ENCODE measurements around the gene IARS1. TPM values are rescaled to one million over a fixed set of nuclear protein-coding genes. Genes with fewer than 3 reads are reported as not detected.

Gene IARS1
- total RNA-seq, 4 donors from 2014 or later = 73.2 to 234 (median 161) TPM

GRCh38 chr9:92253656-92254055, 39.8 kb downstream of the IARS1 start:
- H3K27me3 ChIP-seq = no peaks in the 10 kb centered on the region
- no peak for DNase-seq
- no peaks in the 10 kb centered on the region for H3K4me1 ChIP-seq
- no peaks in the 10 kb centered on the region for H3K9me3 ChIP-seq
- no peak overlapping the region for H3K4me3 ChIP-seq
- H3K36me3 ChIP-seq = peaks cover 0 to 2% of the 10 kb centered on the region in 2 donors
- H3K27ac ChIP-seq = no peak overlapping the region
- TF ChIP-seq POLR2A (IDR thresholded peaks at IDR 0.05) = no peak
- TF ChIP-seq, protein P1, sequence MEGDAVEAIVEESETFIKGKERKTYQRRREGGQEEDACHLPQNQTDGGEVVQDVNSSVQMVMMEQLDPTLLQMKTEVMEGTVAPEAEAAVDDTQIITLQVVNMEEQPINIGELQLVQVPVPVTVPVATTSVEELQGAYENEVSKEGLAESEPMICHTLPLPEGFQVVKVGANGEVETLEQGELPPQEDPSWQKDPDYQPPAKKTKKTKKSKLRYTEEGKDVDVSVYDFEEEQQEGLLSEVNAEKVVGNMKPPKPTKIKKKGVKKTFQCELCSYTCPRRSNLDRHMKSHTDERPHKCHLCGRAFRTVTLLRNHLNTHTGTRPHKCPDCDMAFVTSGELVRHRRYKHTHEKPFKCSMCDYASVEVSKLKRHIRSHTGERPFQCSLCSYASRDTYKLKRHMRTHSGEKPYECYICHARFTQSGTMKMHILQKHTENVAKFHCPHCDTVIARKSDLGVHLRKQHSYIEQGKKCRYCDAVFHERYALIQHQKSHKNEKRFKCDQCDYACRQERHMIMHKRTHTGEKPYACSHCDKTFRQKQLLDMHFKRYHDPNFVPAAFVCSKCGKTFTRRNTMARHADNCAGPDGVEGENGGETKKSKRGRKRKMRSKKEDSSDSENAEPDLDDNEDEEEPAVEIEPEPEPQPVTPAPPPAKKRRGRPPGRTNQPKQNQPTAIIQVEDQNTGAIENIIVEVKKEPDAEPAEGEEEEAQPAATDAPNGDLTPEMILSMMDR (IDR thresholded peaks at IDR 0.05) = no peak
- intact Hi-C loops (cut with DNase I; ENCODE audit: low total_unique reads) = no loop called here

GRCh38 chr9:92247981-92248380, 45.5 kb downstream of the IARS1 start:
- no peak for TF ChIP-seq POLR2A (IDR thresholded peaks at IDR 0.05)
- TF ChIP-seq, protein P1 (IDR thresholded peaks at IDR 0.05) = no peak
- Histone ChIP-seq H3K4me1 (no peaks in the 10 kb centered on the region), H3K4me3 (no peak overlapping the region), H3K9me3 (no peaks in the 10 kb centered on the region), H3K27ac (no peak overlapping the region), H3K36me3 (no peaks in the 10 kb centered on the region), H3K27me3 (no peaks in the 10 kb centered on the region)
- DNase-seq = no peak
- intact Hi-C loops (cut with DNase I; ENCODE audit: low total_unique reads) = no loop called here

DNA sequence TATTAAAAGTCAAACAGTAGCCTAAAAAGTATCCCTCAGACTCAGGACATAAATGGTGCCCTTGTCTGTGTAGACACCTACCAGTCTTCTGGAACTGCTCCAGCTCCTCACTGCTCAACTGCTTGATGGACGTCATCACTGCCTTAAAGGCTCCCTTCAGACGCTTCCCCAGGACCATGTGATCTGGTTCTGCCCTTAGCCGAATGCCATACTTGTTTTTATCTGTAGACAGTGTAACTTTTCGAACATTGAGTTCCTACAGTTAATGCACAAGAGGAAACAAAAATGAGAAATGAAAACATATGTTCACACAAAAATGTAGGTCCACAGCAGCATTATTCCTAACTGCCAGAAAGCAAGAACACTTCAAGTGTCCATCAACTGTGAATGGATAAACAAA, 46.2 kb downstream of the IARS1 start:
- Histone ChIP-seq H3K27ac (no peak overlapping the region), H3K27me3 (no peaks in the 10 kb centered on the region), H3K9me3 (no peaks in the 10 kb centered on the region), H3K4me1 (no peaks in the 10 kb centered on the region), H3K36me3 (no peaks in the 10 kb centered on the region), H3K4me3 (no peak overlapping the region)
- no peak for TF ChIP-seq POLR2A (IDR thresholded peaks at IDR 0.05)
- TF ChIP-seq, protein P1 (IDR thresholded peaks at IDR 0.05) = no peak
- intact Hi-C loops (cut with DNase I; ENCODE audit: low total_unique reads) = no loop called here
- DNase-seq = no peak

DNA sequence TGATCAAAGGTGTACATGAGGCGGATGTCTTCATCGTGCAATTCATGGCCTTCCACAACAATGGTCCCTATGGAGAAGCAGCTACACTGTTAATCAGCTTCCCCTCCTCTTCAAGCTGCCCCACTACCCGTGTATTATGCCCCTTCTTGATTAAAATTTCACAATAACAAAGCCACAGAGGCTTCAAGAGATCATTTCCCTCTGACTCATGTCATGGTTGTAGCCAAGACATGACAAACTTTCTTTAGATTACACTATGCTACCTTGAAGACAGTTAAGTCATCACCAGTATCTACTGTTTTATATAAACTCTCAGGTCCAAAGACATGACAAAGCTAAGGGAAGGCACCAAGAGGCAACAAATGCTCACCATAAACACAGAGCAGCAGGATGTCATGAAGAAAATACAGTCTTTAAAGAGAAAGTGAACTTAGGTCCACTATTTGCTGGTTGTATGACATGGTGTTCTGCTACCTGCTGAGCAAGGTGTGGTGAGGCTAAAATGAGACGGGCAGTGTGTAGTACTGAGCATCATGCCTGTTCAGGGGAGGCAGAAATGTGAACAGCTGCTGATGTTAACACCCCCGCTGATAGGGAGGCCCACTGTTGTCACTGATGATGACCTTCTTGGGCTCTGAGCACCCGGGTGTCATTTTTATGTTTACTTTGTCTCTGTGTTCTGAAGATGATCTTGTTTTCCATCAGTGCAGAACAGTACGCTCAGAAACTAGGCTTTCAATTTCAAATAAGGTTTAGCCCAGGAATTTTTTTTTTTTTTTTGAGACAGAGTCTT, 48.3 kb downstream of the IARS1 start:
- intact Hi-C loops (cut with DNase I; ENCODE audit: low total_unique reads) = no loop called here
- Histone ChIP-seq H3K36me3 (no peaks in the 10 kb centered on the region), H3K27me3 (no peaks in the 10 kb centered on the region), H3K9me3 (no peaks in the 10 kb centered on the region), H3K4me1 (no peaks in the 10 kb centered on the region), H3K4me3 (no peak overlapping the region), H3K27ac (no peak overlapping the region)
- no peak for TF ChIP-seq POLR2A (IDR thresholded peaks at IDR 0.05)
- TF ChIP-seq, protein P1 (IDR thresholded peaks at IDR 0.05) = no peak
- no peak for DNase-seq

Small RNA genes within 50 kb of the gene (microRNA-seq; reads per million reads assigned to microRNA genes)
- not detected for gene MIR3651 (ENCODE audit: borderline microRNAs expressed, borderline replicate concordance)

Small RNA genes within 50 kb of the gene (small RNA-seq; reads per million reads assigned to genes)
- not detected for gene MIR3651
- gene SNORA84 = 0.42 reads per million

Other genes with a start within 250 kb of the IARS1 start
- gene SPTLC1, start 178.3 kb downstream of the IARS1 start, total RNA-seq = 100 to 1,000 TPM in 1 of 4 donors, 10 to 100 TPM in 3; 42.9 to 153 (median 70.8) TPM
- gene NOL8, start 31.7 kb upstream of the IARS1 start, total RNA-seq = 10 to 100 TPM; 16.5 to 48.0 (median 33.0) TPM
- gene CENPP, start 32.3 kb upstream of the IARS1 start, total RNA-seq = 10 to 100 TPM in 1 of 4 donors, 1 to 10 TPM in 2, under 1 TPM in 1; 0.88 to 12.0 (median 4.3) TPM
- 100 to 1,000 TPM in 1 of 4 donors, 10 to 100 TPM in 3; 26.0 to 302 (median 43.0) TPM for gene OGN, start 110.9 kb upstream of the IARS1 start, total RNA-seq
- 10 to 100 TPM in 2 of 4 donors, 1 to 10 TPM in 2; 8.5 to 24.4 (median 11.1) TPM for gene OMD, start 130.8 kb upstream of the IARS1 start, total RNA-seq
- gene ASPN, start 188.8 kb upstream of the IARS1 start, total RNA-seq = 100 to 1,000 TPM in 1 of 4 donors, 10 to 100 TPM in 3; 29.5 to 160 (median 73.0) TPM
- gene ECM2, start 242.3 kb upstream of the IARS1 start, total RNA-seq = 10 to 100 TPM; 21.8 to 34.0 (median 27.7) TPM

All from uterus (tissue), 4 donors.